ENCODE data around the gene RHPN2. TPM values are rescaled to one million over a fixed set of nuclear protein-coding genes. Genes with fewer than 3 reads are reported as not detected.
"Not testable (repeated sequence)": the region's sequence is repeated elsewhere in the genome, so short reads cannot be mapped to it uniquely, and the experiment has no call there.

The RHPN2 gene
- total RNA-seq, 2 experiments from 2014 or later, result 2.1 to 6.4 TPM

DNA sequence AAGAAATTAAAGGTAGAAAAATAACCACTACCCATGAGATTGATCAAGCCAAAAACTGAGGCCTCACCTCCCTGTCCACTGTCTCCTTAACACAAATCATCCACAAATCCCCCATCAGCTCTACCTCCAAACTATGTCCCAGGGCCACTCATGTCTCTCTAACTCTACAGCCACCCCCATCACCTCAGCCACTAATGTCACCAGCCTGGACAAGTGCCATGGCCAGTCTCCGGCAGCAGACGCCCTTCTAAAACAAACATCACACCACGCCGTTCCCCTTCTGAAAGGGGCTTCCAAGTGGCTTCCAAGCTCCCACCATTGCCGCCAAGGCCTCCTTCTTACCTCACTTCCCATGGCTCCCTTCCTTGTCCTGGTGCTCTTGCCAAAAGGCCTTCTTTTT is 76.4 kb downstream of the RHPN2 start:
- H4K20me1 ChIP-seq (ENCODE audit: insufficient read depth, low read length); H2AFZ ChIP-seq (ENCODE audit: low read length); BruUV-seq (replicated peaks); H3K9me2 ChIP-seq (ENCODE audit: insufficient read depth, low read length); POLR2A ChIA-PET; H3K4me3 ChIP-seq (ENCODE audit: low read depth, low read length, poor library complexity, severe bottlenecking); CTCF ChIA-PET (ENCODE audit: unreplicated experiment); H3K4me2 ChIP-seq (ENCODE audit: low read length); H3K9me3 ChIP-seq (ENCODE audit: low read length); H3K27ac ChIP-seq (ENCODE audit: low read depth, low read length, poor library complexity, severe bottlenecking); DNase-seq (ENCODE audit: low spot score); H3K4me1 ChIP-seq (ENCODE audit: insufficient read depth, low read length, poor library complexity, severe bottlenecking); H3K79me2 ChIP-seq (ENCODE audit: insufficient read depth, low read depth, low read length); intact Hi-C loops (cut with micrococcal nuclease; ENCODE audit: unreplicated experiment); H3K36me3 ChIP-seq (ENCODE audit: insufficient read depth, low read length): not testable (repeated sequence)

DNA sequence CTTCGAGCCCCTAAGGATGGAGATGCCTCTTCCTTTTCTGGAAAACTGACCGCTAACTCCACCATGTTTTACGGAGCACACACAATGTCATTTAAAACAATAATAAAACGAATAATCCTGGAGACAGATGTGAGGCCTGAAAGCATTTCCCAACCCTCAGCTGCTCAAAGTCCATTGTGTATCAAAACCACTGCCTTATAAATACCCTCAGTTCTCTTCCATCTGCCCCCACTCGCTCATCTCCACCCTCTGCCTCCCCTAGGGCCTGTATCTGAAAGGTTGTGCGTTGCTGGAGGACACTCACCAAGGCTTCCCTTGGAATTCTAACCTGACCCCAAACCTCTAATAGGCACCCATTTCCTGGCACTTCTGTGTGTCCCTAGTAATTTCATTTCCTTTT is 82.2 kb downstream of the RHPN2 start:
- H3K4me3 ChIP-seq (ENCODE audit: low read depth, low read length, poor library complexity, severe bottlenecking); BruUV-seq (replicated peaks); H3K9me2 ChIP-seq (ENCODE audit: insufficient read depth, low read length); H3K79me2 ChIP-seq (ENCODE audit: insufficient read depth, low read depth, low read length); H3K9me3 ChIP-seq (ENCODE audit: low read length); POLR2A ChIA-PET; H3K4me2 ChIP-seq (ENCODE audit: low read length); CTCF ChIA-PET (ENCODE audit: unreplicated experiment); H3K27ac ChIP-seq (ENCODE audit: low read depth, low read length, poor library complexity, severe bottlenecking); H2AFZ ChIP-seq (ENCODE audit: low read length); H3K36me3 ChIP-seq (ENCODE audit: insufficient read depth, low read length); H3K4me1 ChIP-seq (ENCODE audit: insufficient read depth, low read length, poor library complexity, severe bottlenecking); DNase-seq (ENCODE audit: low spot score); H4K20me1 ChIP-seq (ENCODE audit: insufficient read depth, low read length); intact Hi-C loops (cut with micrococcal nuclease; ENCODE audit: unreplicated experiment): not testable (repeated sequence)

DNA sequence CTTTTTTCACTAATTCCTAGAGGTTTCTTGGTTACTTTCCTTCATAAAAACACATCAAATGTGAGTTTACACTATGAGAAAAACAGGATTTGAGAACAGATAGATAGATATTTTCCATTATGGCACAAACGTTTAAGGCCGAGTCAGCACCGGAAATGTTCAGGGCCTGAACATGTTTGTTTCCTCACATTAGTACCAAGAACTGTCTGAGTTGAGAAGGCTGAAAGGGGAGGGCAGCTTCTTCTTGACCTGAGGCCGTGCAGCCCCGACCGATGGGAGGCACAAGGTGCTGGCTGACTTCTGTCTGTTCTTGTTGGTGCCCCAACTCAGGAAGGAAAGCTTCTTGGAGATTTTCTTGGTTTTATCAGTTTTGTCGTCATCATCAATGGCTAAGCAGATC is 84.9 kb downstream of the RHPN2 start:
- H3K9me3 ChIP-seq (ENCODE audit: low read length); H4K20me1 ChIP-seq (ENCODE audit: insufficient read depth, low read length); H3K4me2 ChIP-seq (ENCODE audit: low read length); DNase-seq (ENCODE audit: low spot score); POLR2A ChIA-PET; H3K9me2 ChIP-seq (ENCODE audit: insufficient read depth, low read length); H2AFZ ChIP-seq (ENCODE audit: low read length); H3K4me3 ChIP-seq (ENCODE audit: low read depth, low read length, poor library complexity, severe bottlenecking); H3K79me2 ChIP-seq (ENCODE audit: insufficient read depth, low read depth, low read length); CTCF ChIA-PET (ENCODE audit: unreplicated experiment); BruUV-seq (replicated peaks); H3K27ac ChIP-seq (ENCODE audit: low read depth, low read length, poor library complexity, severe bottlenecking); H3K4me1 ChIP-seq (ENCODE audit: insufficient read depth, low read length, poor library complexity, severe bottlenecking): not testable (repeated sequence)
- H3K36me3 ChIP-seq (ENCODE audit: insufficient read depth, low read length), result peaks cover 13% of the 10 kb centered on the region; the same call in 1 of the 2 replicates
- intact Hi-C loops (cut with micrococcal nuclease; ENCODE audit: unreplicated experiment), result loop anchor here (10.0 kb wide), 1 partner anchor 105 kb away; the partner anchor contains the start of gene GPATCH1

DNA sequence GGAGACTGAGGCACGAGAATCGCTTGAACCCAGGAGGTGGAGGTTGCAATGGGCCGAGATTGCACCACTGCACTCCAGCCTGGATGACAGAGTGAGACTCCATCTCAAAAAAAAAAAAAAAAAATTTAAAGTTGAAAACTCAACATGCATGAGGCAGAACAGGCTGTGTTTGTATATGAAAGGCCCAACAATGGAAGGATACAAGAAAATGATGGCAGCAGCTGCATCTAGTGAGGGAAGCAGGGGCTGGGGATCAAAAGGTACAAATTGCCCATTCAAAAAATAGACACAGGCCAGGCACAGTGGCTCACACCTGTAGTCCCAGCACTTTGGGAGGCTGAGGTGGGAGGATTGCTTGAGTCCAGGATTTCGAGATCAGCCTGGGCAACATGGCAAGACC is 86.9 kb downstream of the RHPN2 start:
- not testable (repeated sequence) for BruUV-seq (replicated peaks)
- intact Hi-C loops (cut with micrococcal nuclease; ENCODE audit: unreplicated experiment), result loop anchor here (10.0 kb wide), 1 partner anchor 107 kb away; the partner anchor contains the start of gene GPATCH1

DNA sequence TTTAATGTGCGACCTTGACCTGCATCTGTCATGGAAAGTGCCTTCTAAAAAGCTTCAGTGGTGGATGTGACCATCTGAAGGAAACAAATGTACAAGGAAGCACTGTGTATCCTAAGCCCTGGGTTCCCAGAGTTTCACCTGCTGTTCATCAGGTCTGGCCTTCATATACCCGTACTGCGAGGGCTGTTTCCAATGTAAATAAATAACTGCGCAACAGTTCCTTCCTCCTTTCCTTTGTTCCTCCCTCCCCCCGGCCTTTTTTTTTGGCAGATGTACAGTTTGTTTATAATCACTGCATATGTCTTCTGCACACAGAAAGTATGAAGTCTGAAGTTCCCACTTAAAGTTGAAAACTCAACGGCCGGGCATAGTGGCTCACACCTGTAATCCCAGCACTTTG is 87.4 kb downstream of the RHPN2 start:
- intact Hi-C loops (cut with micrococcal nuclease; ENCODE audit: unreplicated experiment), result loop anchor here (10.0 kb wide), 1 partner anchor 108 kb away; the partner anchor contains the start of gene GPATCH1
- Histone ChIP-seq H3K4me3 (ENCODE audit: low read depth, low read length, poor library complexity, severe bottlenecking) (no peak overlapping the region), H3K79me2 (ENCODE audit: insufficient read depth, low read depth, low read length) (no peaks in the 10 kb centered on the region), H3K9me3 (ENCODE audit: low read length) (no peaks in the 10 kb centered on the region), H3K27ac (ENCODE audit: low read depth, low read length, poor library complexity, severe bottlenecking) (no peak overlapping the region), H3K9me2 (ENCODE audit: insufficient read depth, low read length) (no peaks in the 10 kb centered on the region), H2AFZ (ENCODE audit: low read length) (no peak overlapping the region), H3K4me2 (ENCODE audit: low read length) (no peak overlapping the region), H3K4me1 (ENCODE audit: insufficient read depth, low read length, poor library complexity, severe bottlenecking) (no peaks in the 10 kb centered on the region), H4K20me1 (ENCODE audit: insufficient read depth, low read length) (no peaks in the 10 kb centered on the region), H3K36me3 (ENCODE audit: insufficient read depth, low read length) (peaks cover 18% of the 10 kb centered on the region; the same call in 1 of the 2 replicates)
- no TSS peak for BruUV-seq (replicated peaks)
- no peak for TF ChIP-seq EZH2phosphoT487 (IDR thresholded peaks at IDR 0.05; ENCODE audit: borderline replicate concordance, low read depth, low read length)
- TF ChIP-seq, protein P1, sequence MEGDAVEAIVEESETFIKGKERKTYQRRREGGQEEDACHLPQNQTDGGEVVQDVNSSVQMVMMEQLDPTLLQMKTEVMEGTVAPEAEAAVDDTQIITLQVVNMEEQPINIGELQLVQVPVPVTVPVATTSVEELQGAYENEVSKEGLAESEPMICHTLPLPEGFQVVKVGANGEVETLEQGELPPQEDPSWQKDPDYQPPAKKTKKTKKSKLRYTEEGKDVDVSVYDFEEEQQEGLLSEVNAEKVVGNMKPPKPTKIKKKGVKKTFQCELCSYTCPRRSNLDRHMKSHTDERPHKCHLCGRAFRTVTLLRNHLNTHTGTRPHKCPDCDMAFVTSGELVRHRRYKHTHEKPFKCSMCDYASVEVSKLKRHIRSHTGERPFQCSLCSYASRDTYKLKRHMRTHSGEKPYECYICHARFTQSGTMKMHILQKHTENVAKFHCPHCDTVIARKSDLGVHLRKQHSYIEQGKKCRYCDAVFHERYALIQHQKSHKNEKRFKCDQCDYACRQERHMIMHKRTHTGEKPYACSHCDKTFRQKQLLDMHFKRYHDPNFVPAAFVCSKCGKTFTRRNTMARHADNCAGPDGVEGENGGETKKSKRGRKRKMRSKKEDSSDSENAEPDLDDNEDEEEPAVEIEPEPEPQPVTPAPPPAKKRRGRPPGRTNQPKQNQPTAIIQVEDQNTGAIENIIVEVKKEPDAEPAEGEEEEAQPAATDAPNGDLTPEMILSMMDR (conservative IDR thresholded peaks at IDR 0.05; ENCODE audit: low read length), result no peak
- ChIA-PET POLR2A (no interaction called here), CTCF (ENCODE audit: unreplicated experiment) (no interaction called here)
- no peak for DNase-seq (ENCODE audit: low spot score)

More for the DNA sequence above, 86.9 kb downstream of the RHPN2 start:
- H3K4me2 ChIP-seq (ENCODE audit: low read length); H3K9me2 ChIP-seq (ENCODE audit: insufficient read depth, low read length); POLR2A ChIA-PET; H3K27ac ChIP-seq (ENCODE audit: low read depth, low read length, poor library complexity, severe bottlenecking); H3K79me2 ChIP-seq (ENCODE audit: insufficient read depth, low read depth, low read length); H2AFZ ChIP-seq (ENCODE audit: low read length); H3K9me3 ChIP-seq (ENCODE audit: low read length); CTCF ChIA-PET (ENCODE audit: unreplicated experiment); H3K4me3 ChIP-seq (ENCODE audit: low read depth, low read length, poor library complexity, severe bottlenecking); DNase-seq (ENCODE audit: low spot score); H3K4me1 ChIP-seq (ENCODE audit: insufficient read depth, low read length, poor library complexity, severe bottlenecking); H4K20me1 ChIP-seq (ENCODE audit: insufficient read depth, low read length): not testable (repeated sequence)
- H3K36me3 ChIP-seq (ENCODE audit: insufficient read depth, low read length), result peaks cover 18% of the 10 kb centered on the region; the same call in 1 of the 2 replicates
